Measurements from ENCODE around the gene APOO.

APOO gene

DNA sequence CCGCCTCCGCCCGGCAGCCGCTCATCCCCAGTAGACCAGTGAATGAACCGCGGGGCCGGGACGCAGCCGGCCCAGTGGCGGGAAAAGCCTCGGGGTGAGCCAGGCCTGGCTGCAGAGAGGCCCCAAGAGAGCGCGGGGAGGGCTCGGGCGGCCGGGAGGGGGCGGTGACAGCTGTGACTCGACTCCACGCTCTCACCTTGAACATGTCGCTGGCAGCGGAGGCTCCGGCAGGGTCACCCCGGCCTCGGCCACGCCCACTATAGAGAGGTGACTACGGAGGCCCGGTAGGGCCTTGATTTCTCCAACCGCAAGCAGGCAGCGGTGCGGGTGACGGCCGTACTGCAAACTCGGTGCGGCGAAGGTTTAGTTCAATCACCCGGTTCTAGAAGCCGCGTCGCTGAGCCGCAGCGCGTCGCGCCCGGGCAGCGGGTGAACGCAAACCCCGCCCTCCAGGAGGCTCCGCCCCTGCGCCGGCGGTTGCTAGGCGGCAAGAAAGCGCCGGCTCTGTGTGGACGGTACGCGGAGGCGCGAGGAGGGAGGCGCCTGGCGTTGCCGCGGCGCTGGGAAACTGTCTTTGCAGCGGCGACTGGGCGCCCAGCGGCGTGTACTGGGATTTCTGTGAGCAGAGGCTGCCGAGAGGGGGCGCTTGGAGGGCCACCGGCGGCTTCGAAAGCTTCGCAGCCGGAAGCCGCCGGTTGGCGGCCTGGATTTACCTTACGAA lies at the start of gene APOO, which contains the start of gene CXorf58:
Gene APOO (minus strand): TSS at position 441 of the 721 bp plus-strand sequence. CDS start 236 bp downstream, at position 205.
Gene CXorf58 (plus strand): TSS at position 509 of the 721 bp plus-strand sequence. CDS start 2,297 bp downstream, outside the sequence.
- DNase-seq (ENCODE audit: low read depth in 2 of 3, low spot score in 2 of 3), result peak; percentile 55 to 79 (median 68)

DNA sequence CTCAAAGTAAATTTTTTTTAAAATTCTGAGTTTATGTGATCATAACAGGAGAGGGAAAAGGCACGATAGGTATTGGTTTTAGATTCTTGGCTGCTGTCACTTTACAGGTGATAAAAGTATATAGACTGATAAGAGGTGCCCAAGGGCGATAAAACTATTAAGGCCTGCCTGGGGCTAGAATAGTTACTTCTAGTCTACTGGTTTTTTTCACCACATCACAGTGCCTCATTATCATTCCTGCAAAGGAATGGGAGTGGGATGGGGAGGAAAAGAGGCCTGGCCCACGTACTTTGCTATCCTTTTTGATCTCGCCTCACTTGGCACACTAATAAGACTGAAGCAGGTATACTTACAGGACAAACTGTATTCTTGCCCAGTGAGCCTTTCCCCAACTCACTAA lies 46.7 kb upstream of the APOO start:
- no peak for DNase-seq (ENCODE audit: low read depth in 2 of 3, low spot score in 2 of 3)

DNA sequence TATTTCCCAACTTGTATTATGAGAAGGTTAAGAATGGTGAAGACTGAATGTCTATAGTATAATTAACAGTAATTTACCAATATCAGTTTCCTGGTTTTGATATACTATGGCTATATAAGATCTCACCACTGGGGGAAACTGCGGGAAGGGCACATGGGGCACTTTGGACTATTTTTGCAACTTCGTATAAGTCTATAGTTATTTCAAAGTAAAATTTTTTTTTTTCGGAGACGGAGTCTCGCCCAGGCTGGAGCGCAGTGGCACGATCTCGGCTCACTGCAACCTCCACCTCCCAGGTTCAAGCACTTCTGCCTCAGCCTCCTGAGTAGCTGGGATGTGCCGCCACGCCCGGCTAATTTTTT lies 46.2 kb upstream of the APOO start:
- no peak for DNase-seq (ENCODE audit: low read depth in 2 of 3, low spot score in 2 of 3)

DNA sequence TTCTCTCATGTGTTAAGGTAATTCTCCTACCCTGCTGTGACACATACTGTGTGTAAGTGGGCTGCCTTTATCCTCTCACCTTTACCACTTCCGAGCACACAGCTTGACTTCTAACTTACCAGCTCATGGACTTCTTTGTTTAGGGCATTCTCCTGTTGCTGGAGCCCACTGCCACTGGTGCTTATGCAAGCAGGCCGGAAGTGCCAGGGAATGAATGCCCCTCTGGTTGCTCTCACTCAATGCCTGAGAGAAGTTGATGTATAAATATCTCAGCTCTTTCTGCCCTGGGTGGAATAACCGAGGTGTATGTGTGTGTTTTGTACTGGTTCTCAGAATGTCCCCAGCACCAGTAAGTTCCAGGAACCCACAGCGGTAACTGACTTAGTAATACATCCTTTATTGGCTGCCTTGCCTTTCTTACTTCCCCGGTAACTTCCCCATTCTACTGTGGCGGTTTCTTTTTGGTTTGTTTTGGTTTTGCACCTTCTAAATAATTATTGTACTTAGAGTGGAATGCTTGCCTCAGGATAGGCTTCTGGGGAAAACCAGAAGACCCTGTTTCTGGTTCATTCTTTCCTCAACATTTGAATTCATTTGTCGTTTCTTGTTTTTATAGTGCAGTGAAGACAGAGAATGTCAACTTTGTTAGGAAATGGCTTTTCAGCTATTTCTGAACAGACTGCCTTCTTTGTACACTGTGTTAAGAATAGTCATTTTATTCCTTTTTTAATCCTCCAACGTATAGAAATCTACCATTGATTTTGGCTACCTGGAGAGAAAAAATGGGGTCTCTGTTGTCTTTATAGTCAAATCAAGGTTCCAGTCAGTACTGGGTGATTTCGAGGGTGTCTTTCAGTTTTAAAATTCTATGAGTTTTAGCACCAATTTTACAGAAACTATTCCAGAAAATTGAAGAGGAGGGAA lies 45.5 kb upstream of the APOO start:
- DNase-seq (ENCODE audit: low read depth in 2 of 3, low spot score in 2 of 3), result peak; percentile 0 to 12 (median 12)

DNA sequence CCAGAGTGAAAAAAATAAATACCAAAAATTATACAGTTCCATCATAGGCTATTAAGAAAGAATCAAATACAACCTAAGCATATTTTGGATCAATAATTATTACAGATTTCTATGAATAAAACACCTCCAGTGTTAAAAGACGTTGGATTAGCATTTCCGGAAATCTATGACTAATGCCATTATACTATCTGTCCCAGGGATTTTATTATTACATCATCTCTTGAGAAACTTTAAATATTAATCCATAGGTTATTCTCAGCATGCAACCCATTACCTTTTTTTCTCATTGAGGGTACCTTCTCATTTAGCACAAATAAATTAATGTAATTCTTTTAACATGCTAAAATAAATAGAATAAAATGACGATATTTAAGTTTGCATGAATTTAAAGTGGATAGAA lies 44.7 kb upstream of the APOO start:
- DNase-seq (ENCODE audit: low read depth in 2 of 3, low spot score in 2 of 3), result no peak

DNA sequence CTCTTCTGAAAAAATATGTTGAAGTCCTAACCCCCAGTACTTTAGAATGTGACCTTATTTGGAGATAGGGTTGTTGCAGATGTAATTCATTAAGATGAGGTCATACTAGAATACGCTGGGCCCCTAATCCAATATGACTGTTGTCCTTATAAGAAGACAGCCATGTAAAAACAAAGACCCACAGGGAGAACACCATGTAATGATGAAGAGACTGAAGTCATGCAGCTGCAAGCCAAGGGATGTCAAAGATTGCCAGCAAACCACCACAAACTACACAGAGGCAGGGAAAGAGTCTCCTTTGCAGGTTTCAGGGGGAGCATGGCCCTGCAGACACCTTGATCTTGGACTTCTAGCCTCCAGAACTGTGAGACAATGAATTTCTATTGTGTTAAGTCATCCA lies 37.5 kb upstream of the APOO start:
- no peak for DNase-seq (ENCODE audit: low read depth in 2 of 3, low spot score in 2 of 3)

DNA sequence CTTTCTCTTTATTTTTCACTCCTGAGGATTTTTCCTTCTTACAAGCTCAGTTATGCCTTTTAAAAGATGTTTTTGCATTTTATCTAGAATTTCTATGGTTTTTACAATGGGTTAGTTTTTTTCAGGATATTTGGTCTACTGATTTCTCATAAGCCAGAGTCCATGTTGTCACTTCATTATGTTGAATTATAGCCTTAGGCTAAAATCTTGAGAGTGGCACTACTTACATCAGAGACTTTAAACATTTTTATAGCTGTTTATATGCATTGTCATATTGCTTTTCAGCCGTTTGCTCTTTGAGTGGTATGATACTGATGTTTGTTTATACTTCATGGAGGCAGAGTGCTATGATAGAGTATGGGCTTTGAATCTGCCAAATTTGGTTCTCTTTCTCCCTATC lies 36.5 kb upstream of the APOO start:
- no peak for DNase-seq (ENCODE audit: low read depth in 2 of 3, low spot score in 2 of 3)

DNA sequence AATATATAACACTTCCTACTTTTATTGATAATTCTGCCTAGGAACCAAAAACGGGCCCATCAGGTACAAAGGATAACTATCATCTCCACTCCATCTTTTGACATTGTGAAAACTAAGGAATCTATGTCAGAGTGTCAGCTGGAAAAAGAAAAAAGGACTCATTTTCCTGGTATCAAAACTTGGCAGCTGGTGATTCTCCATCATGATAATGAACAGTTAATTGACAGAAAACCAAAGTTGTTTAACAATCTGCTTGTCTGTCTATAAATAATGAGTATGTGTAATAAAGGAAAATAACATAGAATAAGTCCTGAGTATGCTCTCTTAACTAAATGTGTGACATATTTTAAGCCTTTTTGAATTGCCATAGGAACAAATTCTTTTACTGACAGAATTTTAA lies 31.5 kb upstream of the APOO start:
- no peak for DNase-seq (ENCODE audit: low read depth in 2 of 3, low spot score in 2 of 3)

DNA sequence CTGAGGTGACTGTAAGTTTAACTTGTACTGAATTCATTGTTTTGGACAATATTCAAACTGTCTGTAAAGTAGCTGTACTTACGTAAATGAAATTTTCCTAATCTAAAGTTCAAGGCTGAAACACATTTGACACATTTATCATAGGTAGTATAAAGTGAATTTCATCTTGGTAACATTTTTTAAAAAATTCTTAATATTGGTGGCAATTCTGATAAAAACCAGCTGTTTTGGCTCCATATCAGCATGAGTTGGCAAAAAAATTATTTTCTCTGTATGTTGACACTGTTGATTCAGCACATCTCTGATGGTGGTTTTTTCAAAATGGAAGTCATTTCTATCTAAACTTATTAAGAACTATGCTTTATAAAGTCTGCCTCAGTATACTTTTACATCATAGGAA lies 31.0 kb upstream of the APOO start:
- DNase-seq (ENCODE audit: low read depth in 2 of 3, low spot score in 2 of 3), result no peak

DNA sequence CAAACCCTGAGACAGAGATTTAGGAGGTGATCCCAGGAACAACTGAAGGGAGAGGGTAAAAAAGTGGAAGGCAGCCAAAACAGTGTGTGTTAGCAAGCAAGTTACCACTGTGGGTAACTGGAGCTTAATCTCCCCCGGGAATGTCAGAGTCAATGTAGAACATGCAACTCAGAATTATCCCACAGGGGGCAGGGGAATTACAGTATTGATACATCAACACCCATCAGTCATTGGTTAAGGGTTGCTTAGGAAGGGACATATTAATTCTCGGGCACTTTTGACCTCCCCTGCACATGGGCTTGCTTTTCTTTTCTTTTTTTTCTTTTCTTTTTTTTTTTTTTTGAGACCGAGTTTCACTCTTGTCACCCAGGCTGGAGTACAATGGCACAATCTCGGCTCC lies 29.4 kb upstream of the APOO start:
- no peak for DNase-seq (ENCODE audit: low read depth in 2 of 3, low spot score in 2 of 3)

DNA sequence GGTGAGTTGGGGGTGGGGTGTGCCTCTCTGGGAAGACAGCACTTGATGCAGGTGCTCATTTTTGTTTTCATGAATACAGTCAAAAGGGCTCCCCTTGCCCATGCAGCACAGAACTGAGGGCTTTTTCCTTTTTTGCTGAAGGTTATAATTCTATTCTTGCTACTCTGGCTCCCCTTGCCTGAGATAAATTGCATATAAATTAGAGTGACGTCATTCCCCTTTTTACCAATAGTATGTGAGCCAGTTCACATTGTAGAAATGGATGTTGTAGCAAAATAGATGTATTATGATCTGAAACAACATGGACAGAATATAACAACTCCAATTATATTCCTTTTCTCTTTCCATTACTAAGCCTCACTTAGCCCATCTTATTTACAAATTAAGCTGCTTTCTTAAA lies 28.4 kb upstream of the APOO start:
- DNase-seq (ENCODE audit: low read depth in 2 of 3, low spot score in 2 of 3), result no peak

DNA sequence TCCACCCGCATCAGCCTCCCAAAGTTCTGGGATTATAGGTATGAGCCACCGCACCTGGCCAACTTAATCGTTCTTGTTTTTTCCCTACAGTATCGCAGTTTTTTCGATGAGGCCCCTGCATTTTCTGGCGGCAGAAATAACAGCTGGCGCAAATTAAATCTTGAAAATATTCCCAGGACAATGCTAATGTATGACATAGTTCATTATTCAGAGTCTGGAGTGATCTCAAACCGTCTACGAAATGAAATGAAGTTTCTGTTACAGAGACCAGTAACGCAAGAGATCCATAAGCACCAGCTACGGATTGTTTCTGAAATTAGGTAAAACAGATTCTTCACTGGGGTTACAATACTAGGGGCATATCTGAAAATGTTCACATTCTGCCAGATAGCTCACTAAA lies 27.4 kb upstream of the APOO start:
- no peak for DNase-seq (ENCODE audit: low read depth in 2 of 3, low spot score in 2 of 3)

DNA sequence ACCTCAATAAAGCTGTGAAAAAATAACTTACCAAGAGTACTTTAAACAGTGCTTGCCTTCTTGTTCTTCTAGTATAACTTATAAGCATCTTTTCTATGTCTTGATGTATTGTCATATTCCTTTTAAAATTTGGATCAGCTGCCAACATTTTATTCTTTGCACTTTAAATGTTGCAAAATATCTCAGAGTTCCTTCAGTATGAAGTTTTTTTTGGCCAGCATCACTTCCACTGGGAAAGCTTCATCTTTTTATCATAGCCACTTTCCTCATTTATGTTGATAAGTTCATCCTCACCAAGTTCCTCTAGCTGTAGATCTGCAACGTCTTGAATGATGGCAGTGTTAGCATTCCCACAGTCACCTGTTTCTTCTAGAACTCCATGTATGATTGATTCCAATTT lies 24.3 kb upstream of the APOO start:
- DNase-seq (ENCODE audit: low read depth in 2 of 3, low spot score in 2 of 3), result no peak

DNA sequence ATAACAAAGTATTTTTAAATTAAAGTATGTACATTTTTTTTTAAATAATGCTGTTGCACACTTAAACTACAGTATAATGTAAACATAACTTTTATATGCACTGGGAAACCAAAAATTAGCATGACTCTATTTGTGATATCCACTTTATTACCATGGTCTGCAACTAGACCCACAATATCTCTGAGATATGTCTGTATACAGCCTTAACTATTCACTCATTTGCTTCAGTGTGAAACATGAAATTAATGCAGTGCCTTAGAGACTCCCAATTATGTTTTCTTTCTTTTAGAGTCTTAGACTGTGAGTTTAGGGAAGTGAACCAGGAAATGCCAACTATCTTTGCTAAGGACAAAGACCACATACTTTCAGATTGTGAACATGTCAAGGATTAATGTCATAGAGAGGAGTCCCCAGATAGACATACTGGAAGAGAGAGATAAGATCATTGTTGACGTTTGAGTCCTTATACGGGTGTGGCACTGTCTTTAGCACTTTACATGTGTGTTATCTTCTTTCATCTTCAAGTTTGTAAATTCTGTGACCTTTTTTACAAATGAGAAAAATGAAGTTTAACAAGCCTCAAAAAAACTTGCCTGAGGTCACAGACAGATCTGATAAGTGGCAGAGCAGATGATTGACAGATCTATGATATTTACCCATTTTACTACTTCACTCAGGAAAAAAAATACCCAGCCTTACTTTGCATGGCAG lies 23.3 kb upstream of the APOO start:
- DNase-seq (ENCODE audit: low read depth in 2 of 3, low spot score in 2 of 3), result no peak

DNA sequence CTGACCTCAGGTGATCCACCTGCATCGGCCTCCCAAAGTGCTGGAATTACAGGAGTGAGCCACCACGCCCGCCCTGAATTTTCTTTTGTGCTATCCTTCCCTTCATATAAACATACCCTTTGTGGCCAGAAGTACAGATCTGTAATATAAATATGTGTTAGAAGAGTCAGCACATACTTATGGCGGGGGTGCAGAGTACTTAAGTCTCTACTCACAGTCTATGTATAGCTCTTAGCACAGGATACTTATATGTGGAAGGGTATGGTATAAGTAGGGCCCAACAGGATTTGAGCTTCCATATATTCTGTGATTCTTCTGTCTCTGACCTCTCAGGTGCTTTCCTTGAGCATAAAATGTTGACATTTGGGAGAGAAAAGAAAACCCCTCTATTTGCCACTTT lies 18.3 kb upstream of the APOO start:
- no peak for DNase-seq (ENCODE audit: low read depth in 2 of 3, low spot score in 2 of 3)

DNA sequence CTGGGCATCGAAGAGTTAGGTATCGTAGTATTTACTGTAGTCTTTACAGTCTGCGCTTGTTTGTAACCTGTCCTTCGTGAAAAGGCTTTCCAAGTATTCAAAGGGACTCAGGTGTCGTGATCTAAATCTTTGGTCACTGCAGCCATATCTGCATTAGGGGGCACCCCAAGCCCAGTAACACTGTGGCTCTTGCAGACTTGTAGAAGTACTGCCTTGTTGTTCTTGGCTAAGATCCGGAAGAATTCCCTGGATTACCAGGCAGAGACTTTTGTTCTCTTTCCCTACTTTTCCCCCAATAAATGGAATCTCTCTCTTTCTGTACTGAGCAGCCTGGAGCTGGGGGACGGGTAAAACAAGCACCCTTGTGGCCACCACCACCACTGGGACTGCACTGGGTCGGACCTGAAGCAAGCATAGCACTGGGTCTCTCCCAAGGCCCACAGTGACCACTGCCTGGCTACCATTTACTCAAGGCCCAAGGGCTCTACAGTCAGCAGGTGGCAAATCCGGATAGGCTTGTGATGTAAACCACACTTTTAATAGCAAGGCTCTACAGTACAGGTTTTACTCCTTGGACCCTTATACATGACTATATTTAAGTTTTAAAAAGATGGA lies 12.1 kb upstream of the APOO start:
- DNase-seq (ENCODE audit: low read depth in 2 of 3, low spot score in 2 of 3), result no peak

DNA sequence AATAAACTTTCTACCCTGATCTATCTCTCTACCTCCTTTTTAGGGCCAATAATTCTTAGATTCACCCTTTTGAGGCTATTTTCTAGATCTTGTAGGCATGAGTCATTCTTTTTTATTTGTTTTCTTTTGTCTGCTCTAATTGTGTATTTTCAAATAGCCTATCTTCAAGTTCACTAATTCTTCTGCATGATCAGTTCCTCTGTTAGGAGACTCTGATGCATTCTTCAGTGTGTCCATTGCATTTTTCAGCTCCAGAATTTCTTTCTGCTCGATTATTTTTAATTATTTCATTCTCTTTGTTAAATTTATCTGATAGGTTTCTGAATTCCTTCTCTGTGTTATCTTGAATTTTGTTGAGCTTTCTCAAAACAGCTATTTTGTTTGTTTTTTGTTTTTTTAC lies 11.4 kb upstream of the APOO start:
- DNase-seq (ENCODE audit: low read depth in 2 of 3, low spot score in 2 of 3), result no peak

DNA sequence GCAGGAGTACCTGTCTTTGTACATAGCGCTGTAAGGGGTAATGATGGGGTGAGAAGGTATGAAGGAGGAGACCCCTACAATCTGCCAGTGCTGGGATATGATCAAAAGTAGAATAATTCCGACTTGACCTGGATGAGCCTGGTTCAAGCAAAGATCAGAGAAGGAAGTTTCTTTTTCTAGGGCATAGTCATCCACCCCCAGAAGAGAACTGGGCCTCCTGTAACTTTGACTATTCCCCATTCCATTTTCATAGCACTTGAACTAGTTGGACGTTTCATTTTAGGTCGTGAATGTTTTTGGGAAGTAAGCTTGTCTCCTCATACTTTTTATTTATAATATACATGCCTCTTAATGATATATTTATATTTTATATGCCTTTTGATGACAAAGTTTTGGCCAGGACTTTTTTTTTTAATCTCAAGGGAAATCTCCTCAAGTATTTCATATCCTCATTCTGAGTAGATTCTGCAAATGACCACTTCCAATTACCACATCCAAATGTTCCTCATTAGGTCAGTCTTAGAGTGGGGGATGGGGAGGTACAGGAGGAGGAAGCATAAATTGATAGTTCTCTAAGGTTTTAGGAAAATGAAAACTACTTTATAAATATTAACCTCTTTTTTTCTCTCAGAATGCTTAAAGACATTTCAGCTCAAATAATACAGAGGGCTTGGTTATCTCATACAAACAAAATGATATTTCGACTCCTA lies 3.5 kb upstream of the APOO start:
- no peak for DNase-seq (ENCODE audit: low read depth in 2 of 3, low spot score in 2 of 3)

DNA sequence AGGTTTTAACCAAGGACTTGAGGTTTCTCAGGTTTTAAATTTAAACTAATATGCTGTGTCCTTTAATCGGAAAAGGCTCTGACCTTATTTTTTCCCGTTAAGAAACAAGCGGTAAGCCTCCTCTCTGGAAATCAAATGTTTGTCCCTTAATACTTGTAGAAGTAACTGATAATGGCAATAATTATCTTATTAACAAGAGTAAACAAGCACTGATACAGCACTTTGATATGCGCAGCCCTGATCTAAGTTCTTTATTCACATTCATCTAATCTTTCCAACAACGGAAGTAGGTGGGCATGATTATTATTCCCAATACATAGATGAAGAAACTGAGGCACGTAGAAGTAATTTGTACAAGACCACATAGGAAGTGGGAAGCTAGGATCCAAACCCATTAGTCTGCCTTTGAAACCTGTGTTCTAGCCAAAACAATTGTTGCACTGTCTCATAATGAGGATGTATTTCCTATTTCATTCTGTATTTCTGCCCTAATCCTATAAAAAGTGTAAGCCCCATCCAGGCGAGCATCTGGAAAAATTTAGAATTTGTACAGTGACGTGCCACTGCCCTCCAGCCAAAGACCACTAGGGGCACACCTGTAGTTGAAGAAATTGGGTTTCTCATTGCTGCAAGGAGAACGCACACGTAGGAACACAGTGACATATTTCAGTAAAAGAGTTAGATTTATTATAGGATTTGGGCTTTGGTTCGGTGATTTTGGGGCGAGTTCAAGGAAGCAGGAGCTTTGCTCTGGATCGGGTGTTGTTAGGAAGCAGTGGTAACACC lies 674 bp upstream of the APOO start:
- DNase-seq (ENCODE audit: low read depth in 2 of 3, low spot score in 2 of 3), result no peak

DNA sequence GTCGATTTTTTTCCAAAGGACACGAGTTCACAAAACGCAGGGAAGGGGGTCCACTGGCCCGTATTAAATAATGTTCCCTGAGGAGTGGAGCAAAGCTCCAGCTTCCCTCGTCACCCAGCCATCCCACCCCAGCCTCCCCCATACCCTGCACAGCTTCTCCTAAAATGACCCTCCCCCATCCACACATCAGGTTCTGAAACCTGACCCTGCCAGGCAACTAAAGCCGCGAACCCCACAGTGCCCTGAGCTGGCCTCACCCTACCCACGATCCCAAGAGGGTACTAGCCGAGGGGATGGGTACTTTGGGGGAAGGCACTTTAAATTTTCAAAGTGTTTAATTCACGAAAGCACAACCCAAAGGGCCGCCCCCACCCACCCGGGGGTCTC lies 634 bp downstream of the APOO start:
- no peak for DNase-seq (ENCODE audit: low read depth in 2 of 3, low spot score in 2 of 3)
